Colon (tissue), 2 donors: ENCODE results near the gene SPANXB1.
"Not testable (repeated sequence)": the region's sequence is repeated elsewhere in the genome, so short reads cannot be mapped to it uniquely, and the experiment has no call there.

Experiments used
- FAIRE-seq: peaks from 2 replicates; lab custom pipeline; 2012; peaks lifted over from hg19 to GRCh38; lab: Jason Lieb, UNC
- donor health status: control.
- donor health status: control.

SPANXB1 gene

DNA sequence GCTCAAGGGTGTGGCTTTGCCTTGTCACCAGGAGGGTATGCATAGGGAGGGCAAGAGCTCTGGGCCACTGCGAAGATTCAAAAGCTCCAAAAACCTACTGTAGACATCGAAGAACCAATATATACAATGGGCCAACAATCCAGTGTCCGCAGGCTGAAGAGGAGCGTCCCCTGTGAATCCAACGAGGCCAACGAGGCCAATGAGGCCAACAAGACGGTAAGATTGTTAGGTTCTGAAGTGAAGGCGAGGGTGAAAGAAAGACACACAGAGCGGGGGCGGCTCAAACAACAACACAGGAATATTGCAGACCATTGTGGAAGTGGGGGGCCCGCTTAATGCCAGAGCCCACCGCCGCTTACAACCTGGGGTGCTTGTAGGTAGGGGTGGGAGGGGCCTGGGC, at the start of gene SPANXB1:
TSS of gene SPANXB1 (plus strand) at position 27 of the 400 bp plus-strand sequence. CDS start at position 127, 100 bp downstream.
- not testable (repeated sequence) for FAIRE-seq

- no peak for FAIRE-seq
These were observed 35.4 kb upstream of the SPANXB1 start for GRCh38 chrX:140967036-140967435.

DNA sequence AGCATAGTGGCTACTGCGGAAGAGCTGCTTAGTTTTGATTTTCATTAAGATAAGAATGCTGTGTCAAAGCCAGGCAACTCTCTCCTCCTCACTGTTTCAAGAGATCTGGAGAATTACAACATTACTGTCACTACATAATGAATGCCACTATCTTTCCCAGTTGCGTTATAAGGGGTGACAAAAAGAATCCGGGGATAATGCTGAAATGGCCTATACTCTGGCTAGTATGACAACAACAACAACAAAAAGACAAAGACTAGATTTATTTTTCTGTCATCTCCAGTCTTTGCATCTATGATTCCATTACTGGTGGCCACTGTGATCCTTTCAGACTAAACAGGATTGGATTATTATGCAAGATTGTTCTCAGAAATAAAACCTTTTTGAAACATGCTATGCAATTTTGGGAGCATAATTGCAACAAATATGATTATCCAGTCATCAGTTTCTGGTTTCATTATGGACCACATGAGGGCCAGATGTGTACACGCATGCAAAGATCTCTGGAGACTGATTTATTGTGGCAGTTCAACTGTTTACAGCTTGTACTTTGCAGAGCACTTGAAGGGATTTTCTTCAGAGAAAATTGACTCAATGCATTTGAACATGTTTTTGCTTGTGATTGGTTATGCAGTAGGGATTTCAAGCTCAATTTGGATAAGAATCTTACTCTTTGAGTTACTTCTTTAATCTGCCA, 31.1 kb upstream of the SPANXB1 start:
- no peak for FAIRE-seq

DNA sequence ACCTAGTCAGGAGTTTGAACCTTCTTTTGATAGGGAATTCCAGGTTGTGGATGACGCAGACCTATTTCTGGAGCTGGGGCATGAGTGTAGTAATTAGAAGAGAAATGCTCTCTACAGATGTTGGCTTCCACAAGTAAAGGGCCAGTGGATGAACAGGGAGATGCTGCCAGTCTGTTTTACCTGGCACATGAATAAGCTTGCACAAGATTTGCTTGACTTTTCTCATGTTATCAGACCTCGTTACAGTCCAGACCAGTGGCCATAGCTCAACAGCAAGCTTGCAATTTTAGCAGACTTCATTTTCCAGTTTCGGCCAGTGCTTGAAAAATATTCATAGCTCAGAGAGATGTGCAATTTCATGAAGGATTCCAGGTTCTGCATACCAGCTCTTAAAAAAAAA, 26.9 kb upstream of the SPANXB1 start:
- FAIRE-seq = no peak

DNA sequence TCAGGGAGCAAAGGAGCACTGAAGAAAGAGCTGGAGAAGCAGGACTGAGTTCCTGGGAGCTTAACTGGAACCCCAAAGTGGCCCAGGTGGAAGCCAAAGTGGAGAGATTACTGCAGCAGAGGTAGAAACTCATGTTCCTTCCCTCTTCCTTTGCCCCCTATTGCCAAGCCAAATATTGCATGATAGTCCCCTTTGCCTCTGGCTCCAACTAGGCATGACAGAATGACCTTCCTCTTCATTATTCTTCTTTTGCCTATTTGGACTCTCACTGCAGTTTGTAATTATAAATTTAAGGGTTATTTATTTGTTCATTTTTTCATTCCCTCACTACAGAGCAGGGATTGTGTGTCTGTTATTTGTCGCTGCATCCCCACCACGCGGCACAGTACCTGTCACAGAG, 22.1 kb upstream of the SPANXB1 start:
- FAIRE-seq = no peak

DNA sequence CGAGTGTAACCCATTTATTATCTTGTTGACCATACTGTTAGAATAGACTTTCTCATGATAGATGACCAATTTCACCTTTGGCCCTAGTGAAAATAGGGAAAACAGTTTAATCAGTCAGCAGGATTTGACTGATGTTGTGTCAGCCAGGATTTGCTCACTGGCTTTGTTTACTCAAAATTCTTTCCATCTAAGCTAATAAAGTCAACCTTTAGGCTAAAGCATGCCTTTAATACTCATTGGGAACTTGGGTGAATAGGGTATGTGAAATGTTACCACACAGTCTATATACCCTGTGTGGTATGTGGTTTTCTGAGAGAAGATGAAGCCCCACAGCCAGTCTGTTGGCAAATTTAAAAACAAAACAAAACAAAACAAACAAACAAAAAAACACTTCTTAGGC, 18.7 kb upstream of the SPANXB1 start:
- no peak for FAIRE-seq

GRCh38 chrX:141005243-141005642, 2.8 kb downstream of the SPANXB1 start:
- FAIRE-seq = not testable (repeated sequence)

DNA sequence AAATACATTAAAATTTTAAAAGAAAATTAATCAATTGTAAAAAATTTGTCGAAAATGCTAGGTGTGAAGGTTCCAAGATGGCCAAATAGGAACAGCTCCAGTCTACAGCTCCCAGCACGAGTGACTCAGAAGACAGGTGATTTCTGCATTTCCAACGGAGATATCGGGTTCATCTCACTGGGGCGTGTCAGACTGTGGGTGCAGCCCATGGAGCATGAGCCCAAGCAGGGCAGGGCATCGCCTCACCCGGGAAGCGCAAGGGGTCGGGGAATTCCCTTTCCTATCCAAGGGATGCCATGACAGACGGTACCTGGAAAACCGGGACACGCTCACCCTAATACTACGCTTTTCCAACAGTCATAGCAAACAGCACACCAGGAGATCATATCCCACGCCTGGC, 41.9 kb downstream of the SPANXB1 start:
- not testable (repeated sequence) for FAIRE-seq

- FAIRE-seq = not testable (repeated sequence)
These were observed 47.5 kb downstream of the SPANXB1 start for GRCh38 chrX:141049878-141050277.

DNA sequence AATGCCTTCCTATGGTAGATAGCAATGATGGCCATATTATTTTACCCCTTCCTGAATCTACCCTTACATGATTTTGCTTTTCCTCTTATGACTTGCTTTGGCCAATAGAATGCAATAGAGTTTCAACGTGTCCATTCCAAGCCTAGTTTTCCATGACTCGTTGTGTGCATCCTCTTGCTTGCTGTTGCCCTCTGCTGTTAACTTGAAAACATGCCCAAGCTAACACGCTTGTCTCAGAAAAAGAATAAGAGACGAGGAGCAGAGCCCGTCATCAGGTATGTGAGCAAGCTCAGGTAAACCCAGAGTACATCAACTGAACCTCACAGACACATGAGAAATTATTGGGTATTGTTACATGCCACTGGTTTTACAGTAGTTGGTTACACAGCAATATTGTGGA, 49.7 kb downstream of the SPANXB1 start:
- FAIRE-seq = not testable (repeated sequence)
